ENCODE results near the gene ROBO1. TPM values are rescaled to one million over a fixed set of nuclear protein-coding genes. Genes with fewer than 3 reads are reported as not detected.

Gene ROBO1
- total and polyA plus RNA-seq, 2 donors (not counting 3 experiments of a cell fraction or from before 2014, with no cell fraction given) = 5.9 to 14.2 TPM

- dilution Hi-C loops (cut with MboI; ENCODE audit: extremely low pct_ligation_motif_present, low sequenced_read_pairs) = no loop called here
- Histone ChIP-seq H3K4me2 (ENCODE audit: insufficient read depth, low read length) (no peak overlapping the region), H3K4me3 (replicated peaks in 1 of 3; ENCODE audit: insufficient read depth in 1 of 3, low read depth in 1 of 3, low read length in 3 of 3) (no peak overlapping the region), H3K36me3 (ENCODE audit: control insufficient read depth in 2 of 2, extremely low read depth in 1 of 2, insufficient read depth in 2 of 2, low read length in 2 of 2) (no peaks in the 10 kb centered on the region), H2AFZ (ENCODE audit: low read depth, low read length) (no peak overlapping the region), H3K4me1 (ENCODE audit: control insufficient read depth, extremely low read depth, insufficient read depth, low read length) (no peaks in the 10 kb centered on the region), H3K27ac (ENCODE audit: insufficient read depth, low read depth, low read length) (no peak overlapping the region), H3K79me2 (ENCODE audit: control insufficient read depth, insufficient read depth, low read length) (no peaks in the 10 kb centered on the region), H3K9me3 (replicated peaks; ENCODE audit: control insufficient read depth, insufficient read depth, low read length) (no peaks in the 10 kb centered on the region), H4K20me1 (replicated peaks; ENCODE audit: control insufficient read depth, extremely low read depth, insufficient read depth, low read length) (no peaks in the 10 kb centered on the region), H3K27me3 (ENCODE audit: control insufficient read depth in 2 of 2, insufficient read depth in 2 of 2, low read length in 2 of 2) (no peaks in the 10 kb centered on the region), H3K9me1 (replicated peaks; ENCODE audit: control insufficient read depth, extremely low read depth, insufficient read depth, low read length) (no peaks in the 10 kb centered on the region), H3K9ac (replicated peaks; ENCODE audit: extremely low read depth, insufficient read depth, low read length) (no peak overlapping the region)
- intact Hi-C loops (cut with micrococcal nuclease) = no loop called here
- no peak for DNase-seq (ENCODE audit: low read depth, low spot score)
- no TSS peak for BruUV-seq (replicated peaks)
- no peak for FAIRE-seq
- TF ChIP-seq GATA2 (IDR thresholded peaks at IDR 0.05; ENCODE audit: insufficient read depth, insufficient read length, low read depth, low read length) (no peak), POLR2A (IDR thresholded peaks at IDR 0.05; ENCODE audit: low read depth, low read length) (no peak), POLR2AphosphoS5 (IDR thresholded peaks at IDR 0.05; ENCODE audit: insufficient read depth, low read depth, low read length) (no peak), JUN (IDR thresholded peaks at IDR 0.05; ENCODE audit: borderline replicate concordance, insufficient read depth, insufficient read length, low read depth) (no peak), MAX (IDR thresholded peaks at IDR 0.05; ENCODE audit: insufficient read depth, insufficient read length) (no peak)
- CTCF ChIA-PET = no interaction called here
- POLR2A ChIA-PET = no interaction called here
Measured at GRCh38 chr3:78802562-78802930, 965.3 kb downstream of the ROBO1 start.

- TF ChIP-seq FOS (IDR thresholded peaks at IDR 0.05; ENCODE audit: borderline replicate concordance, insufficient read depth, low read length) (no peak), POLR2AphosphoS5 (IDR thresholded peaks at IDR 0.05; ENCODE audit: insufficient read depth, low read depth, low read length) (no peak), GATA2 (IDR thresholded peaks at IDR 0.05; ENCODE audit: insufficient read depth, insufficient read length, low read depth, low read length) (no peak), MAX (IDR thresholded peaks at IDR 0.05; ENCODE audit: insufficient read depth, insufficient read length) (no peak), EZH2 (IDR thresholded peaks at IDR 0.05; ENCODE audit: borderline replicate concordance, low read depth, low read length, severe bottlenecking) (no peak), JUN (IDR thresholded peaks at IDR 0.05; ENCODE audit: borderline replicate concordance, insufficient read depth, insufficient read length, low read depth) (no peak), MYC (IDR thresholded peaks at IDR 0.05; ENCODE audit: low read depth, low read length) (no peak), CTCF (IDR thresholded peaks at IDR 0.05; ENCODE audit: extremely low read depth in 1 of 2, insufficient read depth in 1 of 2, low read depth in 1 of 2, low read length in 2 of 2) (no peak), POLR2A (IDR thresholded peaks at IDR 0.05; ENCODE audit: low read depth, low read length) (no peak)
- H3K27ac ChIP-seq (ENCODE audit: insufficient read depth, low read depth, low read length) = no peak overlapping the region
- POLR2A ChIA-PET = no interaction called here
- BruUV-seq (replicated peaks) = no TSS peak
- no peak overlapping the region for H3K4me3 ChIP-seq (replicated peaks in 1 of 3; ENCODE audit: insufficient read depth in 1 of 3, low read depth in 1 of 3, low read length in 3 of 3)
- H3K9me3 ChIP-seq (replicated peaks; ENCODE audit: control insufficient read depth, insufficient read depth, low read length) = no peaks in the 10 kb centered on the region
- no peak overlapping the region for H3K4me2 ChIP-seq (ENCODE audit: insufficient read depth, low read length)
- no peaks in the 10 kb centered on the region for H3K79me2 ChIP-seq (ENCODE audit: control insufficient read depth, insufficient read depth, low read length)
- no peak overlapping the region for H3K9ac ChIP-seq (replicated peaks; ENCODE audit: extremely low read depth, insufficient read depth, low read length)
- no peaks in the 10 kb centered on the region for H3K4me1 ChIP-seq (ENCODE audit: control insufficient read depth, extremely low read depth, insufficient read depth, low read length)
- no peak overlapping the region for H2AFZ ChIP-seq (ENCODE audit: low read depth, low read length)
- no peaks in the 10 kb centered on the region for H4K20me1 ChIP-seq (replicated peaks; ENCODE audit: control insufficient read depth, extremely low read depth, insufficient read depth, low read length)
- FAIRE-seq (no peak), DNase-seq (ENCODE audit: low read depth, low spot score) (no peak)
- dilution Hi-C loops (cut with MboI; ENCODE audit: extremely low pct_ligation_motif_present, low sequenced_read_pairs) (no loop called here), intact Hi-C loops (cut with micrococcal nuclease) (no loop called here)
- no peaks in the 10 kb centered on the region for H3K27me3 ChIP-seq (ENCODE audit: control insufficient read depth in 2 of 2, insufficient read depth in 2 of 2, low read length in 2 of 2)
- H3K36me3 ChIP-seq (ENCODE audit: control insufficient read depth in 2 of 2, extremely low read depth in 1 of 2, insufficient read depth in 2 of 2, low read length in 2 of 2) = no peaks in the 10 kb centered on the region
- no peaks in the 10 kb centered on the region for H3K9me1 ChIP-seq (replicated peaks; ENCODE audit: control insufficient read depth, extremely low read depth, insufficient read depth, low read length)
- CTCF ChIA-PET = no interaction called here
Measured at GRCh38 chr3:78801926-78802561, 965.8 kb downstream of the ROBO1 start.

Data from endothelial cell of umbilical vein (primary cell).